HepG2 (cell line): ENCODE results near the gene OTOP3. TPM values are rescaled to one million over a fixed set of nuclear protein-coding genes. Genes with fewer than 3 reads are reported as not detected.
A peak's percentile ranks its signal among the peaks of the same experiment; 100 is the strongest.

Experiments
- ARID2 ChIP-seq: sonication (generic); formaldehyde crosslinking; IDR thresholded peaks from 2 replicates; pipeline ENCODE4 v1.8.1; 2022; ENCODE audit warnings: mild to moderate bottlenecking, missing genetic modification reagents, borderline replicate concordance
- ELK4 ChIP-seq: sonication (generic); formaldehyde crosslinking; IDR thresholded peaks from 2 replicates; pipeline ENCODE4 v1.9.0; 2021; ENCODE audit warnings: missing genetic modification reagents, borderline replicate concordance
- FOSL2 ChIP-seq: sonication (generic); formaldehyde crosslinking; IDR thresholded peaks from 2 replicates; pipeline ENCODE4 v1.4.0; 2020; ENCODE audit warnings: missing genetic modification reagents
- HES4 ChIP-seq: sonication (generic); formaldehyde crosslinking; IDR thresholded peaks from 2 replicates; pipeline ENCODE4 v1.9.0; 2021; ENCODE audit warnings: mild to moderate bottlenecking, missing genetic modification reagents, borderline replicate concordance
- MAFF ChIP-seq: IDR thresholded peaks from 2 replicates; pipeline ENCODE4 v1.6.1; 2011; ENCODE audit warnings: low read depth, low read length, improper control_type of control experiment
- MED1 ChIP-seq: sonication (generic); formaldehyde crosslinking; IDR thresholded peaks from 2 replicates; pipeline ENCODE4 v1.4.0; 2020; ENCODE audit warnings: missing genetic modification reagents
- NFE2L2 ChIP-seq: fragments of 150-350 bp; IDR thresholded peaks from 2 replicates; pipeline ENCODE4 v1.6.1; 2014; ENCODE audit warnings: low read length
- RARG ChIP-seq: sonication (generic); formaldehyde crosslinking; IDR thresholded peaks from 2 replicates; pipeline ENCODE4 v1.4.0; 2020; ENCODE audit warnings: low read depth, mild to moderate bottlenecking, missing genetic modification reagents
- RBFOX2 ChIP-seq: fragments of 200-400 bp; formaldehyde crosslinking; IDR thresholded peaks from 2 replicates; pipeline ENCODE4 v1.6.1; 2017; ENCODE audit warnings: low read depth, mild to moderate bottlenecking, low read length
- STAT5B ChIP-seq: sonication (generic); formaldehyde crosslinking; IDR thresholded peaks from 2 replicates; pipeline ENCODE4 v1.4.0; 2020; ENCODE audit warnings: missing genetic modification reagents
- SYNCRIP ChIP-seq: fragments of 200-400 bp; formaldehyde crosslinking; IDR thresholded peaks from 2 replicates; pipeline ENCODE4 v1.6.1; 2018; ENCODE audit warnings: mild to moderate bottlenecking, low read depth, low read length; ENCODE audit not compliant: insufficient read depth
- TERF1 ChIP-seq: sonication (generic); formaldehyde crosslinking; IDR thresholded peaks from 2 replicates; pipeline ENCODE4 v1.8.0; 2022; ENCODE audit warnings: mild to moderate bottlenecking, missing genetic modification reagents, moderate library complexity
- WIZ ChIP-seq: sonication (generic); formaldehyde crosslinking; IDR thresholded peaks from 2 replicates; pipeline ENCODE4 v1.5.1; 2020; ENCODE audit warnings: mild to moderate bottlenecking, missing genetic modification reagents
- ZNF142 ChIP-seq: sonication (generic); formaldehyde crosslinking; IDR thresholded peaks from 2 replicates; pipeline ENCODE4 v1.4.0; 2020; ENCODE audit warnings: missing genetic modification reagents
- ZNF207 ChIP-seq: fragments of 450-650 bp; IDR thresholded peaks from 2 replicates; pipeline ENCODE4 v1.6.1; 2016; ENCODE audit warnings: antibody characterized with exemption, borderline replicate concordance
- ZNF274 ChIP-seq: sonication (generic); formaldehyde crosslinking; IDR thresholded peaks from 2 replicates; pipeline ENCODE4 v1.5.1; 2020; ENCODE audit warnings: mild to moderate bottlenecking, missing genetic modification reagents
- ZNF572 ChIP-seq: sonication (generic); formaldehyde crosslinking; IDR thresholded peaks from 2 replicates; pipeline ENCODE4 v1.5.1; 2020; ENCODE audit warnings: mild to moderate bottlenecking, missing genetic modification reagents
- ZNF883 ChIP-seq: sonication (generic); formaldehyde crosslinking; IDR thresholded peaks from 2 replicates; pipeline ENCODE4 v1.5.1; 2020; ENCODE audit warnings: mild to moderate bottlenecking, missing genetic modification reagents; ENCODE audit errors: not compliant biosample characterization
- ZXDC ChIP-seq: sonication (generic); formaldehyde crosslinking; IDR thresholded peaks from 2 replicates; pipeline ENCODE4 v1.5.0; 2020; ENCODE audit warnings: mild to moderate bottlenecking, missing genetic modification reagents
- polyA plus RNA-seq, 8 experiments: library from polyadenylated mRNA; depleted of rRNA in 3 of 8; stranded (reverse) in 7 of 8; unstranded in 1 of 8; fragments of >200 nt; fragmentation: Illumina TruSeq in 4 of 8; extraction: Trizol in 4 of 8; gene quantifications; 2 replicates each; pipeline versions ENCODE4 v1.2.1 to v1.2.3, GENCODE V29; 2011 to 2016; ENCODE audit warnings: low read depth in 4 of 8, missing spikeins in 1 of 8, mixed read lengths in 1 of 8; ENCODE audit not compliant: insufficient read depth in 1 of 8
- total RNA-seq, 5 experiments: library from RNA; depleted of rRNA; stranded (reverse); fragments of >200 nt; fragmentation: Illumina TruSeq; extraction: Trizol; gene quantifications; 2 replicates each; pipeline ENCODE4 v1.2.3, GENCODE V29; 2016; ENCODE audit warnings: low read depth in 1 of 5

The OTOP3 gene
- total and polyA plus RNA-seq, 2 of the 13 experiments (the other 11 are each of a cell fraction or from before 2014, with no cell fraction given) = not detected

- TF ChIP-seq ZNF142 (CRISPR knock-in tag) (0 out of 2 replicates have a peak, but pooled peaks have one; percentile 29), NFE2L2 (no peak), HES4 (CRISPR knock-in tag) (peak; percentile 19; the same call in 1 of the 2 replicates), ZNF274 (CRISPR knock-in tag) (0 out of 2 replicates have a peak, but pooled peaks have one; percentile 36), FOSL2 (CRISPR knock-in tag) (0 out of 2 replicates have a peak, but pooled peaks have one; percentile 18), ARID2 (CRISPR knock-in tag) (no peak), ZXDC (no peak), RARG (CRISPR knock-in tag) (no peak), WIZ (CRISPR knock-in tag) (no peak), SYNCRIP (no peak), ZNF572 (no peak), RBFOX2 (no peak), ZNF883 (CRISPR knock-in tag) (peak; percentile 77), TERF1 (CRISPR knock-in tag) (no peak), ELK4 (CRISPR knock-in tag) (no peak), MAFF (no peak), MED1 (CRISPR knock-in tag) (0 out of 2 replicates have a peak, but pooled peaks have one; percentile 32), ZNF207 (no peak), STAT5B (CRISPR knock-in tag) (no peak)
These were observed 26.1 kb downstream of the OTOP3 start (continued) for GRCh38 chr17:74961657-74962350.
